IPS DF 4.7 (cell line): ENCODE measurements around the gene LETM1.

Source experiments
- DNase-seq: peaks from one replicate; pipeline ENCODE4 v3.0.0-alpha.2; 2013; ENCODE audit warnings: low spot score; ENCODE audit errors: extremely low read depth

The LETM1 gene

DNA sequence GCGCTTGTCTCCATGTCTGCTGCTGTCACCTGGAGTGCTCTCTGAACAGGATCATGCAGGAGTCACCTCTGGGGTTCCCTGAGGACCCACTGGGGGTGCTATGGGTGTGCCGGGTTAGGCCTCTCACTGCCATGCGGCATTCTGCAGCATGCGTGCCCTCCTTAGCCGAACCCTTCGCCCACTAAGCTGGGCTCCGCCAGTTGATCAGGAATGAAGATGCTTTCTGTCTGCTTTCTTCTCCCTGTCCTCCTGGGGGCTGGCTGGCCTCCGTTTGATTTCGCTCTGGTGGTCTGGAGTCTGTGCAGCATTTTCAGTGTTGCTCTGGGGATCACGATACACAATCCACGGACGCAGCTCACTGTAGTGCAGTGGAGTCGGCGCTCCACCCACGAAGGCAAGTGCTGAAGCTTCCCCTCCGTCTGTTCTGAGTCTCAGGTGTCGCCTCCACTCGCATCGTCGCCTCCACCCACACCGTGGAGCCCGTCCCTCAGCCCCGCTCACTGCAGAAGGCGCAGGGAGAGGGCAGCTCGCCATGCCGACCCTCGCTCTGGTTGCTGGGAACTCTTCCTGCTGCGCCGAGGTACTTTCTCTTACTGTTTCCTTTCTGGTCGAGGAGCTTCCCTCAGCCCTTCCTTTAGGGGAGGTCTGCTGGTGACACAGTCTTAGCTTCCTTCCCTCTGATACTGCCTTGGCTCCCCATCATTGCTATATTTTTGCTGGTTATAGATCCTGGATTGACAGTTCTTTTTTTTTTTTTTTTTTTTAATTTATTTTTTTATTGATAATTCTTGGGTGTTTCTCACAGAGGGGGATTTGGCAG is 29.2 kb downstream of the LETM1 start:
- DNase-seq, result no peak

DNA sequence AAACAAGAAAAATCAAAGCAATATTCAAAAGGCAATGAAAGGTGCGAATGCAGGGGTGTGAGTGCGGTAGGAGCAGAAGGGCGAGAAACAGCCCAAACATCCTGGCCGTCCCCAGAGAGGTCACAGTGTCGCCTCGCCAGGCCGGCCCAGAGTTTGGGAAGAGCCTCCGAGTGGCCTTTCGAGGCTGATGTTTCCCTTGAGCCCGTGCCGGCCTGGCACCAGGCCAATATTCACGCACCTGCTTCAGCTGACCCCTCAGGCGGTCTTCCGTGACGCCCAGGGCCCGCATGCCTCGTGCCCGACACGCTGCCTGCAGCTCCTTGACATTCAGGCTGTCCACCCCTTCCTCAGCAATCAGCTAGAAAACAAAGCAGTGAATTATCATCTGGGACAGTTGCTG is 30.6 kb downstream of the LETM1 start:
- DNase-seq, result no peak

DNA sequence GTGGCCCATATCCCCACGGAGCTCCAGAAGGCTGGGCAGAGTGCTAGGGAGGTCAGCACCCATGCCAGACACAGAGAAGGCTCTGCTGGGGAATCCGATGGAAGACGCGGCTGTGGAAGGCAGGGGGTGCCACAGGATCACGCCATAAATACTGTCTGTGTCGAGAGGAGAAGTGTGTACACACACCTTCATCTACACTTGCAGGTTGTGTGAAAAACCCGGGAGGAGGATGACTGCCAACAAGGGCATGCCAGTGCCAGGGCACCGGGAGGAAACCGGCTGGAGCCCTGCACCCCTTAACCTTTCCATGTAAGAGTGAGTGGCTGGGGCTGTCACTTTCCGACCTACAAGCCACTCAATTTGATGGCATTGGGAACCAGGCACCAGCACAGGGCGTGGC is 31.2 kb downstream of the LETM1 start:
- no peak for DNase-seq

DNA sequence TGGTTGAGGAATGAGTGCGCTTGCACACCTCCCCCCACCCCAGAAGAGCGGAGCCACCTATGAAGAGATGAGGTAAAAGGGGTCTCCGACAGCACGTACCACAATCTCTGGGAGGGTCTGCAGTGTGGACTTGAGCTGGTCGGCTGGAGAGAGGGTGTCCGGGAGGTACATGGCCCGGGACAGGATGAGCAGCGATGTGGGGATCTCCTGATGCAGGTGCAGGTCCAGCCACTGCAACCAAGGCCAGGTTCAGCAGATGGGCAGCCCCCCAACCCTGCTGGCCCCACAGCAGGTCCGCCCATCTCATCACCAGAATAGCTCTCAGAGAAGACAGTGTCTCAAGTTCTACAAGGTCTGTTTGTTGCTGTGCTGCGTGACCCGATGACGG is 32.4 kb downstream of the LETM1 start:
- DNase-seq, result no peak

DNA sequence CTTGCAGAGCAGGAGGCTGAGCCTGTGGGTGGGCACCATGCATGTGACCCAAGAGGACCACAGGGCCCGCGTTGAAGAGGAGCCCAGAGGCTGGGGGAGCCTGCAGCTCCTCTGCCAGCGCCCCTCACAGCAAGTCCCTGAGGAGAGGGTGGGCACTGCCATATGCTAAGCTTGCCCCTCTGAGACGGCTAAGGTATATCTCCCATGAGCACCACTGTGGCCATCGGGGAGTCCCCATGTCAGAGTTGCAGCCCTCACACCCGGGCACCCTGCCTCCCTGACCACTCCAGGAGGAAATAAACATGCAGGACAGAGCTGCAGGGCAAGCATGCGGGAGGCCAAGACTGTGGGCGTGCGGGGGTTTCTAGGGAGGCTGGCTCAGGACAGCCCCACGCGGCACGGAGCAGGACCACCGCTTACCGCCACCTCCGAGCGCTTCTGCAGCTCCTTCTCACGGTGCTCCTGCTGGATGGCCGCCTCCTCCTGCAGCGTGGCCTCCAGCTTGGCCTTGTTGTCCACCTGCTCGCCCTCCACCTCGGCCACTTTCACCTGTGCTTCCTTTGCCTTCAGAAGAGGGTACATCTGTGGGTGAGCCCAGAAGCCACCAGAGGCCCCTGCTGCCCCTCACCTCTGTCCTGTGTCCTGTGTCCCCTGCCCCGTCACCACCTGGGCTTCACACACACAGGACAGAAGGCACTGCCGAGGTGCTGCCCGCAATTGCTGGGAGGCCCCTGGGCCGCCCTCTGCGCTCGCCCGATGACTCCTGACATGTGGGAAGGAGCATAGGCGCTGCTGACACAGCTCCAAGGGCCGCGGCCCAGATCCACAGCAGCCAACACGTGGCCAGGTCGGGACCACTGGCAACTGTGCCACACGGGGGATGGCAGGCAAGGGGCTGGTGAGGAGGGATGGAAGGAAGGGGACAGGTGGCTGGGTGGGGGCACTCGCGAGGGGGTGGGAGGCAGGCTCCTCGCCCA is 33.1 kb downstream of the LETM1 start:
- DNase-seq, result no peak

DNA sequence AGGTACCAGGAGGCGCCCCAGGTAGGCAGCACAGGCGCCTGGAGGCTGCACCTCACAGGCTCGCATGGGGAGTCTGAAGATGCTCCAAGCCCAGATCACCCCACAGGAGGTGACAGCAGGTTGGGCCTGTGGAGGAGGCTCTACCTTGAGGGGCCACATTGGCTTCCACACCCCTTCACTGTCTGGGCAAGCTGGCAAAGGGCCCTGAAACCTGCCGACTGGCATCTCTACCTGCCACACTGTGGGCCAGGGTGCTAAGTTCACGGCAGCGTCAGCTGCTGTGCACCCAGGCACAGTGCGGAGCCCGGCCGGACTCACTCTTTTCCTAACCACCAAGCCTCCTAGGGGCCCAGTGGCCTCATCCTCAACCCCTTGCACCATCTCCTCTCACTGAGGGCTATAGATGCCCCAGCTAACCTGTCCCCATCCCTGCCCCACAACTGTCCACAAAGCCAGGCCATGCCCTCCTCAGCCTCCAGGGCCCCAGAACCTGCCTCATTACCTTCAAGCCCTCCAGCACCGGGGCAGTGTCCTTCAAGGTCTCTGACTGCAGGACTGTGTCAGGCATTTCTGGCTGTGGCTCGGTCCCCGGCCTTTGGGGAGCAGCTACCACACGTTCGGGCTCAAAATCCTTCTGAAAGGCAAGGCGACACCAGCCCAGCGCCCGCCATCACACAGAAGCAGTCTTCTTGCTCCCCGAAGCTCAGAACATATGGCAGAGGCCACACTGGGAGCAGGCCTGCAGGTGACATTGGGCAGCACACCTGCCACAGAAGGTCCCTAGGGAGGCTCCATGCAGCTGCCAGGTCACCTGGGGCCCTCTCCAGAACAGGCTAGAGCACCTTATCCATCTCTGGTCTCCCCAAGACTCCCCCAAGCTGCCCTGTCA is 34.0 kb downstream of the LETM1 start:
- DNase-seq, result no peak

DNA sequence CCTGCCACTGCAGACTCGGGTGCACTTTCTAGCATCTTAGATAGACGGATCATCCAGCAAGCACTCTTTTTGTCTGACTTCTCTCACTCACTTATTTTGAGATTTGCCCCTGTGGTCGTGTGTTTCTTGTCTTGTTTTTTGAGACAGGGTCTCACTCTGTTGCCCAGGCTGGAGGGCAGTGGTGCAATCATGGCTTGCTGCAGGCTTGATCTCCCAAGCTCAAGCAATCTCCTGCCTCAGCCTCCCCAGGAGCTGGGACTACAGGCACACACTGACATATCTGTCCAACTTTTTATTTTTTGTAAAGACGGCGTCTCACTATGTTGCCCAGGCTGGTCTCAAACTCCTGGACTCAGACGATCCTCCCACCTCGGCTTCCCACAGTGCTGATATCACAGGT is 36.1 kb downstream of the LETM1 start:
- no peak for DNase-seq

DNA sequence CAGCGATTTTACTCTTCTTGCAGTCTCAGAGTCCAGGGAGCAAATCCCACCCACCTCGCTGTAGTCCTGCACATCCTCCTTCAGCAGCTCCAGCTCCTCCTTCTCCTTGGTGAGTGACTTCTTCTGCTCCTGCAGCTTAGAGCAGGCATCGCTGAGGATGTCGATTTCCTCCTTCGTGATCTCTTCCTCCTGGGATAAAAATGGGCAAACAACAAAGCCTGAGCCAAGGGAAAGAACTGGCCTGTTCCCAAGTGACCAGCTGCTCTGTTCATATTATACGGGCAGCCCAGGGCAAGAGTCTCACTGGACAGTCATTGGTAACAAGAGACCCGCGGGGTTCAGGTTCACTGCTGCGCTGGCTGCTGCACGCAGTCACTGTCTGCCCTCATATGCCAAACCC is 36.7 kb downstream of the LETM1 start:
- DNase-seq, result no peak

DNA sequence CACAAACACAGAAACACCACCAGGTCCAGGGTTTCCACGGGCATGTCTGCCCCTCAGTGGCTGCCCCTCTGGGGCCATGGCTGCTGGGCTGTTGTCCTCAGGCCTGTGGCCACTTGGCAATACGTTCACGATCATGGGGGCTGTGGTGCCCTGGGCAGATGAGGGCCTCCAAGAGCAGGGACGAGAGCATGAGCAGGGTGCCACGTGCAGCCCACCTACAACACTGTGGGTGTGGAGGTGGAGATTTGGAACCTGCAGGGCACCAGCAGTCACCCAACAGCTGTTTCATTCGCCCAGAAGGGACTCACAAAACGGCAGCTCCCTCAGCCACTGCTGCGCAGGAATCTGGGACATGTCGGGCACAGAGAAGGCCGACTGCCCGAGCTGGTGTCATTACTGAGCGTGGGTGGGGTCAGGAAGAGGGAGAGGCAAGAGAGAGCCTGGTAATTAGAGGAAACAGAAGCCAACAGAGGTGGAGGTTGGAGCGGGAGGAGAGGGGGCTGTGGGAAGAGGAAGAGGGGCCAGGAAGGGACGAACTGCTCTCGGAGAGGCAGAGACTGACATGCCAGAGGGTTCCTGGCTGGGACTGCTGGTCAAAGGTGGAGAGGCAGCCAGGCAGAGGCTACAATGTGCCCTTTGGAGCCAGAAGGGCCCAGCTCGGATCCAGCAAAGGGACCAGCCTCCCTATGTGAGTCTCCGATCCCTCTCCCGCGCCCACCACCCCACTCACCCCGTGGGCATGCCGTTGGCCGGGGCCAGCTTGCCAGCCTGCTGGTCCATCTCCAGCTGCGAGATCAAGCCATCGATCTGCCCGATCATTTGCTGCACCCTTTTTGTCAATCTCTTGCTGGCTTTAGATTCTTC is 39.7 kb downstream of the LETM1 start:
- DNase-seq, result no peak

DNA sequence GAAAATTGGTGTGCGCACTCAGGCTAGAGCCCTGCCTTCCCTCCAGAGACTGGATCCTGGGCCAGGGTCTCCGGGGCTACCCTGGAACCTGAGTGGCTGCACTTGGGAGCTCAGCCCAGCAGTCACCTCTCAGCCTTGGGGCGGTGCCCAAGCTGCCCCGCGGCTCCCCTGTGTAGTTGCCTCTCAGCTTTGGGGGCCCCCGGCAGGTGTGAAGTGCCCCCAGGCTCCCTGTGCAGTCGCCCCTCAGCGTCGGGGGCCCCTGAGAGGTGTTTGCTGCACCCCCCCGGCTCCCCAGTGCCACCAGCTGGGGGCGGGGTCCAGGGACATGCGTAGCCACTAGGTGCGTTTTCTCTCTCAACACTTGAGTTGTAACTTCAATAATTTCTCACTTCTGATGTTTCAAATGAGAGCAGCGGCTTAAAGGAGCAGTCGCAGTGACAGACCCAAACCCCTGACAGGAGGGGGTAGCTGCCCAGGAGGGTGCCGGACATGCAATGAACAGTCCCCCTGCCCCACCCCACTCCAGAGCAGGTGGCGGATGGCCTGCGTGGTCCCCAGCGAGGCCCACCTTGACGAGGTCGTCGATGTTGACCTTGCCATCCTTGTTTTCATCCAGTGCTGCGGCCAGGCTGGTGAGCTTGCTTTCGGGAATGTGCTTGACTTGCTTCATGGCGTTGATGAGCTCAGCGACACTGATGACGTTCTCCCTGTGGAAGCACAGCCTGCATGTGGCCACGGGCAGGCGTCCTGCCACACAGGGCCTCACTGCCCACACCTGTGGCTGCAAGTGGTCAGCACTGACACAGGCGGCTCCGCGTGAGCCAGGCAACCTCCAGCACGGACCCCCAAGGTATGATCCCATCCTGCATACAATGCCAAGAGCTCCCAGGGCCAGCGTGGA is 40.6 kb downstream of the LETM1 start:
- no peak for DNase-seq

DNA sequence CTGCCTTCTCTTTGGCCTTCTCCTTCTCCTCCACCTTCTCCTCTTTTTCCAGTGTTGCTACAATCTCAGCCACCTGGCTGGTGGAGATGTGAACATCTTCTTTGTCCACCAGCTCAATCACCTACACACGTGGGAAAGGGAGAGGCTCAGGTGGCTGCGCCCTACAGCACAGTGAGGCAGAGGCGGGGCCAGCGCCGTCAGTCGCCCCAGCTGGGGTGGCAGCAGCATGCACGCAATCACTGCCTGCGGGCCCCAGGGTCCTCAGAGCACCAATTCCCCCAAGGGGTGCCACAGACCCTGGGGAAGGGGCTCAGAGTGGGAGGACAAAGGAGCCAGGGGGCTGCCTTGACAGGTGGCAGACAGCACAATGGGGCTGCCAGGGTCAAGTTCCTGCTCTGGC is 41.5 kb downstream of the LETM1 start:
- no peak for DNase-seq

DNA sequence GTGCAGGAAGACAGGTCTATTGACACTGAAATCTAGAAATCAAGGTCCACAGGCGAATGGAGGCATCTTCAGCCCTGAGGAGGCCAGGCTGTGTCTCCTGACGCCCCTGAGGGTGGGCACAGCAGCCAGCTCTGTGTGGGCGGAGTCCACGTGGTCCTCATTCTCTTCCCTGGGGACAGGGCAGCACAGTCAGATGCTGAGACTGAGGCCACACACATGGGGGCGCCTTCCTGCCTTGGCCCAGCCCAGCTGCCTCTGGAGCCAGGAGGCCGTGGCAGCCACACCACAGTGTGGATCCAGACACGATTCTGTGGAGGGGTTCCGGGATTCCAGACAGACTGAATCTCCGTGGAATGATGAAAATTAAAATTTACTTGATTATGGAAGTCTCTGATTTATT is 42.0 kb downstream of the LETM1 start:
- no peak for DNase-seq

DNA sequence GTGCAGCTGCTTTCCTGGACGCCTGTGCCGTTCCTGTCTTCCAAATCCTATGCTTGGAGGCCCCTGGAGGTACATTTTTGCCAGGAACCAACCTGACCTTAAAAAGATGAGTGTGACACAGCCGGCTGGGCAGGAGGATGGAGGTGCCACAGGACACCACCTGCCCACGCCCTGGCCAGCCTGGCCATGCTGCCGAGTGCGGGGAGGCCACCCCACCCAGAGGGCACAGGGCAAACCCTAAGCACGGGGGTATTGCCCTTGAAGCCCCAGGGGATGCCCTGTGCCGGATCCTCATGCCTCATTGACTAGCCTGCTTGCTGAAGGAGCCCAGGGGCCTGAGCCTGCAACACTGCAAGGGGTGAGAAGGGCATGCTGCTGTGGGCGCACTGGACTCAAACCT is 42.7 kb downstream of the LETM1 start:
- no peak for DNase-seq

DNA sequence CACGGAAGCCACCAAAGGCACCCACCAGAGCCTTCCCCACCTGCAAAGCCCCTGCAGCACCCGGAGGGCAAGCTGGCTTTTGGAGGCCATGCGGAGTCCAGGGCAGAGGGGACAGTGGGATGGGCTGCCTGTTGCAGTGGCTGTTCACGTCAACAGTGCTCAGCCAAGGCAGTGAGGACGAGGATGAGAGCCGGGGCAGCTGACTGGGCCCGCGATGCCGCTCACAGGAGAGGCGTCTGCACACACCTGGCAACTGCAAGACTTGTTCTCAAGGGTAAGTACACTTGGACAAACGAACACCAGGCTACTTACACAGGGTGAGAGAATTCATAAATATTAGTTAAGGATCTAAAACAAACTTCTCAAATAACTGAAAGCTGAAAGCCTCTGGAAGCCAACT is 43.2 kb downstream of the LETM1 start:
- no peak for DNase-seq

DNA sequence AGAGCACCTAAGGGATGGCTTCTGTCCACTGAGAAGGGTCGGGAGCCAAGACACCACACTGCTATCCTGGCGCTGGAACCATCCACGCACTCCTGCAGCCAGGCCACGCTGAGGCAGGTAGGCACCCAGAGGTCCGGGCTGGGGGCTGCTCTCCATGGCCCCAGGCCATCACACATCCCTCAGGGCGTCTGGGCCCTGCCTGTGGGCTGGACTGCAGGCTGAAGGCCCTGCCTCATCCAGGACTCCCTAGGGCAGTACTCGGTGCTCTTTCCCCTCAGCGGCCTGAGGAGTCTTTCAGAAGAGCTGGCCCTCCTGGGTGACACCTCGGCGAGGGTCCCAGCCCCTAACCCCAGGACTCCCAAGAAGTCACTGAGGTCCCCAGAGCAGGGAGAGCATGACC is 45.2 kb downstream of the LETM1 start:
- DNase-seq, result no peak

DNA sequence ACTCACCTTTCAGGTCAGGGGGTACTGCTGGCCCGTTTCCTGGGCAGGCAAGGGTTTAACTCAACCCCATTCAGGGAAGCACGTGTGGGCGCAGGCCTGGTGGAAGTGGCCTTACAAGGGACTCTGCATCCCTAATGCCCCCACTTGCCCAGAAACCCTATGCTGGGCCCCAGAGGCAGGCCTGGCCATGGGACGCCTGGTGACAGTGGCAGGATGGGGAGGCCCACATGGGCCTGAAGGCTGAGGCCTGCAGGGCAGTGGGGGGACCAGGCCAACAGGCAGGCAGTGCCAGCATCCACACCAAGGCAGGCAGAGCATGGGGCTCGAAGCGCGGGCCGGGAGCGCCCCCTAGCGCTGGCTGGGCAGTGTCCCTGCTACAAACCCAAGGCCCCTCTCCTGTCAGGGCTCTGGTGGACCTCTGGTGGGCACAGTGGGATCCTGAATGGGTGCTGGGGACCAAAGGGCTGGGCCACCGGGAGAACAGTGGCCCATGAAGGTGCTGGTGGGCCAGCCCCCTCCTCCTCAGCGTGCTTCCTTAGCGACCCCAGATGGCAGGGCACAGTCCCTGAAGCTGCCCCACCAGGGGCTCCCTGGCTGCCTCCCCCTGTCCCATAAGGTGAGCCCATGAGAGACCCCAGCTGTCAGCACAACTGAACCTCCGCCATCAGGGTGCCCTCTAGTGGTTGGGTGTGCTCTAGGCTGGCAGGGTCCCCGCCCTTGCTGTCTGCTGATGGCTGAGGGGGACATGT is 46.0 kb downstream of the LETM1 start:
- DNase-seq, result peak; percentile 56

DNA sequence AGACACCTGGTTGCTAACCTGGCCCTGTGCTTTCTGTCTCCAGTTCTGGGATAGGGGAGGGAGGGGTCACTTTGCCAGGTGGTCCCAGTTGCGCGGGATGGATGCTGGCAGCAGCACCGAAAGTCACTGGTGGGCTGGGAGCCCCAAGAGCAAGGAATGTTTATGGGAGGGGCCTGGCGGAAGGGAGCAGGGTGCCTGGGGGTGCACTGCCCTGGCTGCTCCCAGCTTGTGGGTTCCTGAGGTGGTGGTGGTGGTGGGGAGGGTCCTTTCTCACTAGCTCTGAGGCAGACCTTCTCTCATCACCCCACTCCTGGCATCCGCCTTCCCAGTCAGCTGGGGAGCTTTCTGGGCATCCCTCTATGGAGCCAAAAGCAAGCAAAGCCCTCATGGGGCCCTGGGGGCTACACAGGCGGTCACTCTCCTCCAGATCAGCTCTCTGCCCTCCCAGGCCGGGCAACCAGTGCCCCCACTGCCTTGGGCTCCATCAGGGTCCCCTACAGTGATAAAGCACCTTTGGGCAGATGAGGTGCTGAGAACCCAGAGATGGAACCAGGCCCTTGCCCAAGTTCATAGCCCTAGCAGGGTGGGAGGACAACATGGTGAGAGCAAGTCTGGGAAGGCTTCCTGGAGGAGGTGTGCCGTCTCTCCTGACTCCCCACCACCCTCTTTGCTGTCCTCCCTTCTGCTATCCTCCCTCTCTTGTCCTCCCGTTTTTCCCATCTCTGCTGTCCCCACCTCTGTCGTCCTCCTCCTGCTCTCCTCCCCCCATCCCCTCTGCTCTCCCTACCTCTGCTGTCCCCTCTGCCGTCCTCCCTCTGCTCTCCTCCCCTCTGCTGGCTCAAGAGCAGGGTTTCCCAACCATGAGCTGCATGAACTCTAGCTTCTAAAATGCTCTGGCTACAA is 46.9 kb downstream of the LETM1 start:
- DNase-seq, result no peak

DNA sequence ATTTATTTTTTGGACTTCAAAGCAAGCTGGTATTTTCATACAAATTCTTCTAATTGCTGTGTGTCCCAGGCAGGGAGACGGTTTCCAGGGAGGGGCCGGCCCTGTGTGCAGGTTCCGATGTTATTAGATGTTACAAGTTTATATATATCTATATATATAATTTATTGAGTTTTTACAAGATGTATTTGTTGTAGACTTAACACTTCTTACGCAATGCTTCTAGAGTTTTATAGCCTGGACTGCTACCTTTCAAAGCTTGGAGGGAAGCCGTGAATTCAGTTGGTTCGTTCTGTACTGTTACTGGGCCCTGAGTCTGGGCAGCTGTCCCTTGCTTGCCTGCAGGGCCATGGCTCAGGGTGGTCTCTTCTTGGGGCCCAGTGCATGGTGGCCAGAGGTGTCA is 47.6 kb downstream of the LETM1 start:
- DNase-seq, result no peak
